ENCODE results near the gene CTU2.

The CTU2 gene

DNA sequence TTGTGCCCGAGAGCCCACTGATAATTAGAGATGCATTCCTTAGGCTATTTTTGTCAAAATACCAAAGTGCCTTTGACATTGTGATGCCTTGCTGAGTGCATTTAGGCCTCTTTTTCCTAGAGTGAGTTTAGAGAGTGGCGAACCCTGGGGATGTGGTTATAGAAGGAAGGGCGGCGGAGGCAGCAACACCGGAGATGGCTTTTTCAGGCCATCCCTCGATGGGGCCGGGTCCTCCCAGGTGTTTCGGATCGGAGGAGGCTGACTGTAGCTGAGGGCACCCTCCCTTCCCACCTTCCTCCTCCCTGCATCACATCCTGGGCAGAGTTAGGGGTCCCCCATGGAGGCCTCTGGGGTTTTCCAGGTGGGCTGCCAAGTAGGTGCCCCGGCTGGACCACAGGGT lies 13.4 kb upstream of the CTU2 start (continued):
- TF ChIP-seq, protein P1, sequence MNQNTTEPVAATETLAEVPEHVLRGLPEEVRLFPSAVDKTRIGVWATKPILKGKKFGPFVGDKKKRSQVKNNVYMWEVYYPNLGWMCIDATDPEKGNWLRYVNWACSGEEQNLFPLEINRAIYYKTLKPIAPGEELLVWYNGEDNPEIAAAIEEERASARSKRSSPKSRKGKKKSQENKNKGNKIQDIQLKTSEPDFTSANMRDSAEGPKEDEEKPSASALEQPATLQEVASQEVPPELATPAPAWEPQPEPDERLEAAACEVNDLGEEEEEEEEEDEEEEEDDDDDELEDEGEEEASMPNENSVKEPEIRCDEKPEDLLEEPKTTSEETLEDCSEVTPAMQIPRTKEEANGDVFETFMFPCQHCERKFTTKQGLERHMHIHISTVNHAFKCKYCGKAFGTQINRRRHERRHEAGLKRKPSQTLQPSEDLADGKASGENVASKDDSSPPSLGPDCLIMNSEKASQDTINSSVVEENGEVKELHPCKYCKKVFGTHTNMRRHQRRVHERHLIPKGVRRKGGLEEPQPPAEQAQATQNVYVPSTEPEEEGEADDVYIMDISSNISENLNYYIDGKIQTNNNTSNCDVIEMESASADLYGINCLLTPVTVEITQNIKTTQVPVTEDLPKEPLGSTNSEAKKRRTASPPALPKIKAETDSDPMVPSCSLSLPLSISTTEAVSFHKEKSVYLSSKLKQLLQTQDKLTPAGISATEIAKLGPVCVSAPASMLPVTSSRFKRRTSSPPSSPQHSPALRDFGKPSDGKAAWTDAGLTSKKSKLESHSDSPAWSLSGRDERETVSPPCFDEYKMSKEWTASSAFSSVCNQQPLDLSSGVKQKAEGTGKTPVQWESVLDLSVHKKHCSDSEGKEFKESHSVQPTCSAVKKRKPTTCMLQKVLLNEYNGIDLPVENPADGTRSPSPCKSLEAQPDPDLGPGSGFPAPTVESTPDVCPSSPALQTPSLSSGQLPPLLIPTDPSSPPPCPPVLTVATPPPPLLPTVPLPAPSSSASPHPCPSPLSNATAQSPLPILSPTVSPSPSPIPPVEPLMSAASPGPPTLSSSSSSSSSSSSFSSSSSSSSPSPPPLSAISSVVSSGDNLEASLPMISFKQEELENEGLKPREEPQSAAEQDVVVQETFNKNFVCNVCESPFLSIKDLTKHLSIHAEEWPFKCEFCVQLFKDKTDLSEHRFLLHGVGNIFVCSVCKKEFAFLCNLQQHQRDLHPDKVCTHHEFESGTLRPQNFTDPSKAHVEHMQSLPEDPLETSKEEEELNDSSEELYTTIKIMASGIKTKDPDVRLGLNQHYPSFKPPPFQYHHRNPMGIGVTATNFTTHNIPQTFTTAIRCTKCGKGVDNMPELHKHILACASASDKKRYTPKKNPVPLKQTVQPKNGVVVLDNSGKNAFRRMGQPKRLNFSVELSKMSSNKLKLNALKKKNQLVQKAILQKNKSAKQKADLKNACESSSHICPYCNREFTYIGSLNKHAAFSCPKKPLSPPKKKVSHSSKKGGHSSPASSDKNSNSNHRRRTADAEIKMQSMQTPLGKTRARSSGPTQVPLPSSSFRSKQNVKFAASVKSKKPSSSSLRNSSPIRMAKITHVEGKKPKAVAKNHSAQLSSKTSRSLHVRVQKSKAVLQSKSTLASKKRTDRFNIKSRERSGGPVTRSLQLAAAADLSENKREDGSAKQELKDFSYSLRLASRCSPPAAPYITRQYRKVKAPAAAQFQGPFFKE (tag by site-specific recombination; IDR thresholded peaks at IDR 0.05; ENCODE audit: borderline replicate concordance) = no peak
- TF ChIP-seq TCF7L2 (IDR thresholded peaks at IDR 0.05; ENCODE audit: borderline replicate concordance, low read depth, low read length) (no peak), MEIS1 (CRISPR knock-in tag; IDR thresholded peaks at IDR 0.05; ENCODE audit: borderline replicate concordance) (no peak)

DNA sequence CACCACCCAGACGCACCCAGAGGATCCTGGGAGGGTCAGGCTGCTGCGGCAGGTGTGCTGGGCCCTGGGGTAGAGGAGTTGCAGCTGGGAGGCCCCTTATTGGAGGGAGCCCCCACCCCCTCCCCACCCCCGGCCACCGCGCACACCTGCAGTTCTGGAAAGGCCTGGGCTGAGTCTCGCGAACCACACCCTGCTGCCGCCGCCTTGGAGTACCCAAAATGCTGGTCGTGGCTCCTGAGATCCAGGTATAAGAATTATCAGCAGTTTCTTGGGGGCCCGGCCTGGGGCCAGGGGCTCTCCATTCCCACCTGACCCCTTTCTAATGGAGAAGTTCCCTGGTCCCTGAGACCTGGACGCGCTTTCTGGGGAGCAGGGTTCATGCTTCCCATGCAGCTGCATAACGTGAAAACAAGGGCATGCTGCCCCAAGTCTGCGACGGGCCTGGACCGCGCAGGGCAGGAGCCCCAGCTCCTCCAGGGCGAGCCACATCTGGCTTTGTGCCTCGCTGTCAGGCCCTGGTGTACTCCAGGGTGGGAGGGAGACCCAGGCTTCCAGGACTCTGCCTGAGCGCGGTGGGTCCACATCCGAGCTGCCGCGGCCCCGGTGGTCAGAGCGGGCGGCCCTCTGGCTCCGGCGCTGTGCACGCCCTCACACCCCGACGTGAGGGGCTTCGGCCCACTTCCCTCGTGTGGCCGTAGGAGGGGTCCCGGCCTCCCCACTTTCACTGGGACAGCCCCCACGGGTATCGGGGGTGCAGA lies 12.7 kb upstream of the CTU2 start:
- ChIA-PET POLR2A (interaction anchor here (1.1 kb wide), 1 partner anchor 124 kb away, joined by 3 read pairs; the partner anchor contains the start of gene ZC3H18), CTCF (no interaction called here)
- TF ChIP-seq, protein P2, sequence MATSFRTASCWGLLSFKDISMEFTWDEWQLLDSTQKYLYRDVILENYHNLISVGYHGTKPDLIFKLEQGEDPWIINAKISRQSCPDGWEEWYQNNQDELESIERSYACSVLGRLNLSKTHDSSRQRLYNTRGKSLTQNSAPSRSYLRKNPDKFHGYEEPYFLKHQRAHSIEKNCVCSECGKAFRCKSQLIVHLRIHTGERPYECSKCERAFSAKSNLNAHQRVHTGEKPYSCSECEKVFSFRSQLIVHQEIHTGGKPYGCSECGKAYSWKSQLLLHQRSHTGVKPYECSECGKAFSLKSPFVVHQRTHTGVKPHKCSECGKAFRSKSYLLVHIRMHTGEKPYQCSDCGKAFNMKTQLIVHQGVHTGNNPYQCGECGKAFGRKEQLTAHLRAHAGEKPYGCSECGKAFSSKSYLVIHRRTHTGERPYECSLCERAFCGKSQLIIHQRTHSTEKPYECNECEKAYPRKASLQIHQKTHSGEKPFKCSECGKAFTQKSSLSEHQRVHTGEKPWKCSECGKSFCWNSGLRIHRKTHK (tag by site-specific recombination; IDR thresholded peaks at IDR 0.05) = no peak
- TF ChIP-seq, protein P3, sequence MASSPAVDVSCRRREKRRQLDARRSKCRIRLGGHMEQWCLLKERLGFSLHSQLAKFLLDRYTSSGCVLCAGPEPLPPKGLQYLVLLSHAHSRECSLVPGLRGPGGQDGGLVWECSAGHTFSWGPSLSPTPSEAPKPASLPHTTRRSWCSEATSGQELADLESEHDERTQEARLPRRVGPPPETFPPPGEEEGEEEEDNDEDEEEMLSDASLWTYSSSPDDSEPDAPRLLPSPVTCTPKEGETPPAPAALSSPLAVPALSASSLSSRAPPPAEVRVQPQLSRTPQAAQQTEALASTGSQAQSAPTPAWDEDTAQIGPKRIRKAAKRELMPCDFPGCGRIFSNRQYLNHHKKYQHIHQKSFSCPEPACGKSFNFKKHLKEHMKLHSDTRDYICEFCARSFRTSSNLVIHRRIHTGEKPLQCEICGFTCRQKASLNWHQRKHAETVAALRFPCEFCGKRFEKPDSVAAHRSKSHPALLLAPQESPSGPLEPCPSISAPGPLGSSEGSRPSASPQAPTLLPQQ (tag by site-specific recombination; IDR thresholded peaks at IDR 0.05) = no peak
- TF ChIP-seq ZNF202 (tag by site-specific recombination; IDR thresholded peaks at IDR 0.05; ENCODE audit: borderline replicate concordance) (no peak), ZNF670 (tag by site-specific recombination; IDR thresholded peaks at IDR 0.05; ENCODE audit: low read depth) (no peak), ZNF140 (tag by site-specific recombination; IDR thresholded peaks at IDR 0.05) (no peak), ZNF701 (tag by site-specific recombination; IDR thresholded peaks at IDR 0.05) (no peak), ZNF174 (tag by site-specific recombination; IDR thresholded peaks at IDR 0.05) (no peak), ZSCAN16 (tag by site-specific recombination; IDR thresholded peaks at IDR 0.05) (no peak), KLF9 (tag by site-specific recombination; IDR thresholded peaks at IDR 0.05; ENCODE audit: low read depth) (no peak), ZNF24 (tag by site-specific recombination; IDR thresholded peaks at IDR 0.05) (no peak), ZNF433 (tag by site-specific recombination; IDR thresholded peaks at IDR 0.05; ENCODE audit: low read depth) (no peak), ZBTB1 (tag by site-specific recombination; IDR thresholded peaks at IDR 0.05) (no peak), ZNF843 (tag by site-specific recombination; IDR thresholded peaks at IDR 0.05) (no peak), ZNF548 (tag by site-specific recombination; IDR thresholded peaks at IDR 0.05) (no peak)
- no peaks in the 10 kb centered on the region for H3K4me1 ChIP-seq (ENCODE audit: control insufficient read depth, insufficient read depth, low read length)
- H3K4me3 ChIP-seq (ENCODE audit: low read depth, low read length) = no peak overlapping the region
- H3K36me3 ChIP-seq (ENCODE audit: control insufficient read depth in 2 of 2, insufficient read depth in 1 of 2, low read length in 2 of 2) = peaks cover 0 to 21% of the 10 kb centered on the region in 2 experiments; a peak in 2 of 3 replicates
- H3K9me3 ChIP-seq (ENCODE audit: control insufficient read depth, insufficient read depth, low read depth, low read length) = no peaks in the 10 kb centered on the region
- no peak overlapping the region for H3K27ac ChIP-seq (ENCODE audit: extremely low read depth, low read depth, low read length)

All from HEK293 (cell line).